ENCODE data around the gene ANKS6.

DNA sequence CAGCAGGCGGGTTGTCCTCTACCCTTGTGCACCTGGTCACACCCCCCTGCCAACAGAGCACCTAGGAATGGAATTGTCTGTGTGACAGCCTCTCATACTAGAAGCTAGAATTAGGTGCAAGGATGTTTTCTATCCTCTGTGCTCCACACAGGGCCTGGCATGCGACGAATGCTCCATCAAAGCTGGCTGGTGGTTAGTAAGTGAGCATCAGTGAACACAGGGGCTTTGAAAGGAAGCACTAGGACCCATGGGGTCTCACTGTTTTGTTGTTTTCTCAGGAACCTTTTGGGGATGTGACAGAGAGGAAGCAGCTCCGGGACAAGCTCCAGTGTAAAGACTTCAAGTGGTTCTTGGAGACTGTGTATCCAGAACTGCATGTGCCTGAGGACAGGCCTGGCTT, 43.4 kb upstream of the ANKS6 start:
- TF ChIP-seq, protein P1, sequence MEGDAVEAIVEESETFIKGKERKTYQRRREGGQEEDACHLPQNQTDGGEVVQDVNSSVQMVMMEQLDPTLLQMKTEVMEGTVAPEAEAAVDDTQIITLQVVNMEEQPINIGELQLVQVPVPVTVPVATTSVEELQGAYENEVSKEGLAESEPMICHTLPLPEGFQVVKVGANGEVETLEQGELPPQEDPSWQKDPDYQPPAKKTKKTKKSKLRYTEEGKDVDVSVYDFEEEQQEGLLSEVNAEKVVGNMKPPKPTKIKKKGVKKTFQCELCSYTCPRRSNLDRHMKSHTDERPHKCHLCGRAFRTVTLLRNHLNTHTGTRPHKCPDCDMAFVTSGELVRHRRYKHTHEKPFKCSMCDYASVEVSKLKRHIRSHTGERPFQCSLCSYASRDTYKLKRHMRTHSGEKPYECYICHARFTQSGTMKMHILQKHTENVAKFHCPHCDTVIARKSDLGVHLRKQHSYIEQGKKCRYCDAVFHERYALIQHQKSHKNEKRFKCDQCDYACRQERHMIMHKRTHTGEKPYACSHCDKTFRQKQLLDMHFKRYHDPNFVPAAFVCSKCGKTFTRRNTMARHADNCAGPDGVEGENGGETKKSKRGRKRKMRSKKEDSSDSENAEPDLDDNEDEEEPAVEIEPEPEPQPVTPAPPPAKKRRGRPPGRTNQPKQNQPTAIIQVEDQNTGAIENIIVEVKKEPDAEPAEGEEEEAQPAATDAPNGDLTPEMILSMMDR (IDR thresholded peaks at IDR 0.05) = no peak
- no peak for TF ChIP-seq POLR2A (IDR thresholded peaks at IDR 0.05)
